Choroid plexus epithelial cell (primary cell): ENCODE measurements around the gene TXNDC17.
"Not testable (repeated sequence)": the region's sequence is repeated elsewhere in the genome, so short reads cannot be mapped to it uniquely, and the experiment has no call there.

Experiments
- DNase-seq: peaks from one replicate; pipeline ENCODE4 v3.0.0-alpha.2; 2010; ENCODE audit warnings: low read depth
- H3K4me3 ChIP-seq: 2 replicates; pipeline ENCODE4 v1.5.1; 2011; ENCODE audit warnings: low read depth, mild to moderate bottlenecking, control low read depth, low read length, moderate library complexity
- TF ChIP-seq, protein P1 (sequence below): conservative IDR thresholded peaks from 2 replicates; pipeline ENCODE4 v1.5.1; 2011; ENCODE audit warnings: low read depth, mild to moderate bottlenecking, control low read depth, inconsistent platforms, low read length, moderate library complexity

The TXNDC17 gene

DNA sequence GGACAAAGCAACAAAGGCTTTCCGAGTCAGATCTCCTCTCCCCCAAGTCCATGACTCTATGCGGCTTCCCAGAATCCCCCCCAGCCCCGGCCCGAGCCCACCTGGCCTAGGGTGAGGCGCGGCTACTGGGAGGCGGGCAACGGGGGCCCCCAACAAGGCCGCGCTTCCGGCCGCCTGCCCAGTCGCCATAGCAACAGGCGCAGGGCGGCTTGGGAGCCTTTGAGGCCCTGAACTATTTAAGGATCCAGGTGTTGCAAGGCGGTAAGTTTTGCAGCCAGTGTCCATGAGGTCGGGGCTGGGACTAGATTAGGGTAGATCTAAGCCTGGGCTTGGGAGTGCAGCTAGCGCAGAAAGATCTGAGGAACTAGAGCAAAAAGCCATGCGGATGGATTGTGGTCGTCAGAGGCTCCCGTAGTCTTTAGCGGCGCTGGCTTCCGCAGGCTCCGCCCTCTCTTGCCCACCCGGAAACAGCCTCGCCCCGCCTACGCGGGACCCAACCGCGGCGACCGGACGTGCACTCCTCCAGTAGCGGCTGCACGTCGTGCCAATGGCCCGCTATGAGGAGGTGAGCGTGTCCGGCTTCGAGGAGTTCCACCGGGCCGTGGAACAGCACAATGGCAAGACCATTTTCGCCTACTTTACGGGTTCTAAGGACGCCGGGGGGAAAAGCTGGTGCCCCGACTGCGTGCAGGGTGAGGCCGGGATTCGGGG, at the start of gene TXNDC17, which contains the start of gene KIAA0753:
TSS of gene TXNDC17 (plus strand) at position 525 of the 711 bp plus-strand sequence. CDS start at position 548, 23 bp downstream.
TSS of gene KIAA0753 (minus strand) at position 176 of the 711 bp plus-strand sequence. CDS start 5,608 bp downstream, outside the sequence.
- TF ChIP-seq, protein P1, sequence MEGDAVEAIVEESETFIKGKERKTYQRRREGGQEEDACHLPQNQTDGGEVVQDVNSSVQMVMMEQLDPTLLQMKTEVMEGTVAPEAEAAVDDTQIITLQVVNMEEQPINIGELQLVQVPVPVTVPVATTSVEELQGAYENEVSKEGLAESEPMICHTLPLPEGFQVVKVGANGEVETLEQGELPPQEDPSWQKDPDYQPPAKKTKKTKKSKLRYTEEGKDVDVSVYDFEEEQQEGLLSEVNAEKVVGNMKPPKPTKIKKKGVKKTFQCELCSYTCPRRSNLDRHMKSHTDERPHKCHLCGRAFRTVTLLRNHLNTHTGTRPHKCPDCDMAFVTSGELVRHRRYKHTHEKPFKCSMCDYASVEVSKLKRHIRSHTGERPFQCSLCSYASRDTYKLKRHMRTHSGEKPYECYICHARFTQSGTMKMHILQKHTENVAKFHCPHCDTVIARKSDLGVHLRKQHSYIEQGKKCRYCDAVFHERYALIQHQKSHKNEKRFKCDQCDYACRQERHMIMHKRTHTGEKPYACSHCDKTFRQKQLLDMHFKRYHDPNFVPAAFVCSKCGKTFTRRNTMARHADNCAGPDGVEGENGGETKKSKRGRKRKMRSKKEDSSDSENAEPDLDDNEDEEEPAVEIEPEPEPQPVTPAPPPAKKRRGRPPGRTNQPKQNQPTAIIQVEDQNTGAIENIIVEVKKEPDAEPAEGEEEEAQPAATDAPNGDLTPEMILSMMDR = no peak
- peak within 1 kb of the TSS; percentile 76 for H3K4me3 ChIP-seq
- DNase-seq = peak; percentile 90

DNA sequence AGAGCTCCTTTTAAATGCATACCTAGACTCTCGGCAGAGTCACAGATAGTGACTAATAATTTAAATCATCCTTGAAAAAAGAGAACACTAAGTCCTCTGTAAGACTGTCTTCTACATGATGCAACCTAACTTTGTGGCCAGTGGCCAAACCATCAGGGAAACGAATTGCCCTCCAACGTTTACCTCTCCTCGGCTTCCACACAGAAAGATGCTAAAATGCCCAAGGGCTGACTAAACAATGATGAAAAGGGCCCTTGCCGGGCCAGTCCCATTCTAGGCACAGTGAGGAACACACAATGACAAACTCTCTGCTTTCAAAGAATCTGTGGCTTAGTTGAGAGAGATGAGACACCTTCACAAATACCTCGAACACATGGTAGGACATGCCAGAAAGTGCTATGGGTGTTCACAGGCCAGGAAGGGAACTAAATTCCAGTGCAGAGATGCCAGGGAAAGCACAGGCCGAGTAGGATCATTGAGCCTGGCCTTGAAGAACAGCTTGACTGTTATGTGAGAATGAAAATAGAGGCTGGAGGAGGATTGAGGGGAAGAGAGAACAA, 49.2 kb upstream of the TXNDC17 start:
- DNase-seq = peak; percentile 90
- TF ChIP-seq, protein P1 = no peak
- no peak overlapping the region for H3K4me3 ChIP-seq

DNA sequence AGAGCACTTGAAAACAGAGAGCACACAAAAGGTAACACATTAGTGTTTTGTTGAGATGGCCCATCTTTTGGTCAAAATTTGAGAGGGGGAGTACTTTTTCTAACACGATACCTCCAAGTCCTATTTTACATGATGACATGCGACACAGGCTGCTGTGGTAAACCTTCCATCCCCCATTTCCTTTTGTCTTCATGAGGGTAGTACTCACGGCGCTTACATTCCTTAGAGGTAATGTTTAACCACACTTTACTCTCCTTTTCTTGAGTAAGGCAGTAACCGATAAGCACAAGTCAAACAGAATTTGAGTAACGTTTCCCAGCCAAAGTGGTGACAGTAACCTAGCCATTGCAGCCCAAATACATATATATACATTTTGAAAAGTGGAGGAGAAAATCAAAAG, 48.7 kb upstream of the TXNDC17 start:
- TF ChIP-seq, protein P1 = no peak
- DNase-seq = peak; percentile 38
- no peak overlapping the region for H3K4me3 ChIP-seq

DNA sequence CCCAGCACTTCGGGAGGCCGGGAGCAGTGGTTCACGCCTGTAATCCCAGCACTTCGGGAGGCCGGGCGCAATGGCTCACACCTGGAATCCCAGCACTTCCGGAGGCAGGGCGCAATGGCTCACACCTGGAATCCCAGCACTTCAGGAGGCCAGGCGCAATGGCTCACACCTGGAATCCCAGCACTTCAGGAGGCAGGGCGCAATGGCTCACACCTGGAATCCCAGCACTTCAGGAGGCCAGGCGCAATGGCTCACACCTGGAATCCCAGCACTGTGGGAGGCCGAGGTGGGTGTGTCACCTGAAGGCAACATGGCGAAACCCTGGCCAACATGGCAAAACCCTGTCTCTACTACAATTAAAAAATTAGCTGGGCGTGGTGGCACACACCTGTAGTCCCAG, 47.5 kb upstream of the TXNDC17 start:
- DNase-seq, H3K4me3 ChIP-seq: not testable (repeated sequence)

DNA sequence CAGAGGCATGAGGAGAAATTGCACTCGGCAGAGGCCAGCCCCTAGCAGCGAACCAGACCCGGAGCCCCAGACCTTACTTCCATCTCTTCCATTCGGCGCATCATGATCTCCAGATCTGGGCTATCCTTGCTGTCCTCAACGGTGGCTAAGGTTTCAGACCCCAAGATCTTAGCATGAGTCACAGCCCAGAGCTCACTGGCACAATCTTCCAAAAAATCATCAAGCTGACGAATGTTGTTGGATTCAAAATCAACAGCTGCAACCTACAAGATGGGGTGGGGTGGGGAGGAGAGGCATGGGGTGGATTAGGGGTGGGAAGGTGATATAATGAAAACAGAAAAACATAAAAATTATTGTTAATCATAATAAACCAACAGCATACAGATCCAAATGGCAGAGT, 44.8 kb upstream of the TXNDC17 start:
- no peak overlapping the region for H3K4me3 ChIP-seq
- no peak for DNase-seq
- TF ChIP-seq, protein P1 = no peak

DNA sequence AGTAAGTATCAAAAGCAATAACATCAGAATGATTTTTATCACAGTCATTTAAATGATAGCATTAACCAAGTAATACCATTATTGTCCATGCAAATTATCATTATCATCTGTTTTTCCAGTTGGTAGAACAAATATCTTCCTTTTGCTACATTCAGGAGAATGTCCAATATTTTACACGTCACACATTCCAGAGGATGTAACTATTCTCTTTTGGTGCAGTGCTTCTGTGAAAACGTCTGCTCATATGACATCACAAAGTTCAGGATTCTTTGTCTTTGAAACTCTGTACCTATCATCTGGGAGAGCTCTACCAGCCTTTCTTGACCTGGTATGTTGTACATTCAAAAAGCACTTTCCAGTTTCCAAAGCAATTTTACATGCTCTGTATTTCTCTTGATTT, 44.3 kb upstream of the TXNDC17 start:
- no peak for DNase-seq
- H3K4me3 ChIP-seq = no peak overlapping the region
- TF ChIP-seq, protein P1 = no peak

DNA sequence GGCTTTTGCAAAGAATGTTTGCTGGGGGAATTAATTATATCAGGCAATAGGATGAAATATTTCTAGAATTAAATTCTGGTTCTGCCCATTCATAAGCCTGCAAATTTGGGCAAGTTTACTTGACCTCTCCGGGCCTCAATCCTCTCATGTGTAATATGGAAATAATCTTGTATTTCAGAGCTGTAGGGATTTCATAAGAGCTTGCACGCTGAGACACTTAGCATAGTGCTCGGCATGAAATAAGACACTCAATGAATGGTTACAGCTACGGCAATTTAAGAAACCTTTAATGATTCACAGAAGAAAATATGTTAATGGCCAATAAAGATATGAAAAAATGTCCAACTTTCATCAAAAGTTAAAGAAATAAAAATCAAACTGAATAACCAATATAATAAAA, 43.9 kb upstream of the TXNDC17 start:
- H3K4me3 ChIP-seq = no peak overlapping the region
- no peak for DNase-seq
- TF ChIP-seq, protein P1 = no peak
